Measurements from ENCODE around the gene SVIL.
"Not testable (repeated sequence)": the region's sequence is repeated elsewhere in the genome, so short reads cannot be mapped to it uniquely, and the experiment has no call there.

SVIL gene

DNA sequence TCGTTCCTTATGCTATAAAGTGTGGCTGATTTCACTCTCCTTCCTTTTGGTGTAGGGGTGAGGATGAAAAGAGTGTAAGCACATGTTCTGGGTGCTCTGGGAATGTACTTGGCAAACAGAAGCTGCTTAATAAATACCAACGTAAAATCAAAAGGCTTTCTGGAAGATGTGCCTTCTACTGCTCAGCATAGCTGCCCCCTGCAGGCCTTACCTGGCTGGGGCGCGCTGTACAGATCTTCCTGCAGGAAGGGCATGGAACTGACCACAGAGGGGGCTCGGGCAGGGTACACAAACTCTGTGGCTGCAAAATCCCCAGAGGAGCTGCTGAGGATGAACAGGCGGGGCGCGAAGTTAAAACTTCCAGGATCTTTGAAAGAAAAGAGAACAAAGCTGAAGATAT lies 169.4 kb downstream of the SVIL start:
- H3K27me3 ChIP-seq (ENCODE audit: insufficient read depth, low read length), result no peaks in the 10 kb centered on the region
- no peaks in the 10 kb centered on the region for H3K36me3 ChIP-seq (ENCODE audit: insufficient read depth, low read length)
- no peaks in the 10 kb centered on the region for H3K4me1 ChIP-seq (ENCODE audit: insufficient read depth, low read length, severe bottlenecking)
- H3K9ac ChIP-seq (ENCODE audit: low read length), result no peak overlapping the region
- H3K9me3 ChIP-seq (ENCODE audit: low read length), result no peaks in the 10 kb centered on the region
- H3F3A ChIP-seq (ENCODE audit: insufficient read depth, low read length), result no peaks in the 10 kb centered on the region
- H3K27ac ChIP-seq (ENCODE audit: low read depth, low read length, poor library complexity, severe bottlenecking), result no peak overlapping the region
- no peaks in the 10 kb centered on the region for H3K9me2 ChIP-seq (ENCODE audit: low read depth, low read length)
- no peak overlapping the region for H3K4me2 ChIP-seq (ENCODE audit: low read length)
- H3K79me2 ChIP-seq (ENCODE audit: insufficient read depth, low read length), result no peaks in the 10 kb centered on the region
- H3K4me3 ChIP-seq (ENCODE audit: low read depth, low read length, poor library complexity, severe bottlenecking), result no peak overlapping the region
- H4K20me1 ChIP-seq (ENCODE audit: insufficient read depth, low read length), result no peaks in the 10 kb centered on the region
- TF ChIP-seq, protein P1, sequence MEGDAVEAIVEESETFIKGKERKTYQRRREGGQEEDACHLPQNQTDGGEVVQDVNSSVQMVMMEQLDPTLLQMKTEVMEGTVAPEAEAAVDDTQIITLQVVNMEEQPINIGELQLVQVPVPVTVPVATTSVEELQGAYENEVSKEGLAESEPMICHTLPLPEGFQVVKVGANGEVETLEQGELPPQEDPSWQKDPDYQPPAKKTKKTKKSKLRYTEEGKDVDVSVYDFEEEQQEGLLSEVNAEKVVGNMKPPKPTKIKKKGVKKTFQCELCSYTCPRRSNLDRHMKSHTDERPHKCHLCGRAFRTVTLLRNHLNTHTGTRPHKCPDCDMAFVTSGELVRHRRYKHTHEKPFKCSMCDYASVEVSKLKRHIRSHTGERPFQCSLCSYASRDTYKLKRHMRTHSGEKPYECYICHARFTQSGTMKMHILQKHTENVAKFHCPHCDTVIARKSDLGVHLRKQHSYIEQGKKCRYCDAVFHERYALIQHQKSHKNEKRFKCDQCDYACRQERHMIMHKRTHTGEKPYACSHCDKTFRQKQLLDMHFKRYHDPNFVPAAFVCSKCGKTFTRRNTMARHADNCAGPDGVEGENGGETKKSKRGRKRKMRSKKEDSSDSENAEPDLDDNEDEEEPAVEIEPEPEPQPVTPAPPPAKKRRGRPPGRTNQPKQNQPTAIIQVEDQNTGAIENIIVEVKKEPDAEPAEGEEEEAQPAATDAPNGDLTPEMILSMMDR (IDR thresholded peaks at IDR 0.05; ENCODE audit: low read length), result no peak
- TF ChIP-seq EZH2 (IDR thresholded peaks at IDR 0.05; ENCODE audit: borderline replicate concordance, low read length), result no peak
- no peak overlapping the region for H2AFZ ChIP-seq (ENCODE audit: low read length)

DNA sequence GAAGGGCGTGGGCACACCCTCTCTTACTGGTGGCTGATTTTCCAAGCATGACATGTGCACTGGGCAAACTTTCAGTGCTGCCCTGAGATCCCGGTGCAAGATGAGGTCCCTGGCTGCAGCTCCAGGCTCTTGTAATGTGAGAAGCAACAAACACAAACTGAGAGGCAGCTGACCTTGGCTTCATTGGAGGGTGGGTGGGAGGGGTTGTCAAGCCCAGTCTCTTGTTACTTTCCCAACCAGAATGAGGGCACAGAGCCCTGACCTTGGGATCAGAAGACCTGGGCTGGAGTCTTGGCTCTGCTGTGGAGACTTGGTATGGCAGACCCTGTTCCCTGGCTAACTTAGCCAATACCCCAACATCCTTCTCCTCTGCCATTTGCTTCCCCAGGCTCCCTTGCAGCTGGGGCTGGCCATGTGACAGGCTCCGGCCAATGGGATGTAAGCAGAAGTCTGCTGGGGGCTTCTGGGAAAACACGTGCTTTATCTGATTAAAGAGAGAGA lies 170.1 kb downstream of the SVIL start:
- H3K4me2 ChIP-seq (ENCODE audit: low read length); H3K9me2 ChIP-seq (ENCODE audit: low read depth, low read length); H2AFZ ChIP-seq (ENCODE audit: low read length); H3K27ac ChIP-seq (ENCODE audit: low read depth, low read length, poor library complexity, severe bottlenecking); H3K9ac ChIP-seq (ENCODE audit: low read length); H3K27me3 ChIP-seq (ENCODE audit: insufficient read depth, low read length); H3K9me3 ChIP-seq (ENCODE audit: low read length); H3K4me3 ChIP-seq (ENCODE audit: low read depth, low read length, poor library complexity, severe bottlenecking); H3K36me3 ChIP-seq (ENCODE audit: insufficient read depth, low read length); H3F3A ChIP-seq (ENCODE audit: insufficient read depth, low read length); H3K79me2 ChIP-seq (ENCODE audit: insufficient read depth, low read length); H3K4me1 ChIP-seq (ENCODE audit: insufficient read depth, low read length, severe bottlenecking); H4K20me1 ChIP-seq (ENCODE audit: insufficient read depth, low read length): not testable (repeated sequence)

DNA sequence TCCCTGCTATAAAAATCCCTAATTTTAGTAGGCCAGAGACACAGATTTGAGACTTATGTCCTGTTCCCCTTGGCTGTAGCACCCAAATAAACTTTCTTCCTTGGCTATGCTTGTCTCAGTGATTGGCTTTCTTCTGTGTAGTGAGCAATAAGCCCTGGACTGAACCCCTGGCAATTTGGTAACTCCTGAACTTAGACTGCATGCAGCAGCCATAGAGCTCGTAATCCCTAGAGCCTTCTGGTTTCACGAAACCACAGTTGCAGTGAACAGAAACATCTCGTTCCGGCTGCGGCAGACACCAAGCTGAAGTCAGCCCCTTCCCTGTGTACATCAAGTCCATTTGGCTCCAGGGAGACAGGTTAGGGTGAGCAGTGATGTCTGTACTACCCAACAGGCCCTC lies 173.7 kb downstream of the SVIL start:
- no peaks in the 10 kb centered on the region for H3K4me1 ChIP-seq (ENCODE audit: insufficient read depth, low read length, severe bottlenecking)
- H3K4me2 ChIP-seq (ENCODE audit: low read length), result no peak overlapping the region
- no peaks in the 10 kb centered on the region for H3K79me2 ChIP-seq (ENCODE audit: insufficient read depth, low read length)
- no peak overlapping the region for H3K27ac ChIP-seq (ENCODE audit: low read depth, low read length, poor library complexity, severe bottlenecking)
- no peak overlapping the region for H3K4me3 ChIP-seq (ENCODE audit: low read depth, low read length, poor library complexity, severe bottlenecking)
- H3K9me2 ChIP-seq (ENCODE audit: low read depth, low read length), result no peaks in the 10 kb centered on the region
- no peak for TF ChIP-seq EZH2 (IDR thresholded peaks at IDR 0.05; ENCODE audit: borderline replicate concordance, low read length)
- TF ChIP-seq, protein P1 (IDR thresholded peaks at IDR 0.05; ENCODE audit: low read length), result no peak
- no peak overlapping the region for H2AFZ ChIP-seq (ENCODE audit: low read length)
- H4K20me1 ChIP-seq (ENCODE audit: insufficient read depth, low read length), result no peaks in the 10 kb centered on the region
- H3F3A ChIP-seq (ENCODE audit: insufficient read depth, low read length), result no peaks in the 10 kb centered on the region
- no peaks in the 10 kb centered on the region for H3K27me3 ChIP-seq (ENCODE audit: insufficient read depth, low read length)
- no peaks in the 10 kb centered on the region for H3K36me3 ChIP-seq (ENCODE audit: insufficient read depth, low read length)
- no peaks in the 10 kb centered on the region for H3K9me3 ChIP-seq (ENCODE audit: low read length)
- no peak overlapping the region for H3K9ac ChIP-seq (ENCODE audit: low read length)

DNA sequence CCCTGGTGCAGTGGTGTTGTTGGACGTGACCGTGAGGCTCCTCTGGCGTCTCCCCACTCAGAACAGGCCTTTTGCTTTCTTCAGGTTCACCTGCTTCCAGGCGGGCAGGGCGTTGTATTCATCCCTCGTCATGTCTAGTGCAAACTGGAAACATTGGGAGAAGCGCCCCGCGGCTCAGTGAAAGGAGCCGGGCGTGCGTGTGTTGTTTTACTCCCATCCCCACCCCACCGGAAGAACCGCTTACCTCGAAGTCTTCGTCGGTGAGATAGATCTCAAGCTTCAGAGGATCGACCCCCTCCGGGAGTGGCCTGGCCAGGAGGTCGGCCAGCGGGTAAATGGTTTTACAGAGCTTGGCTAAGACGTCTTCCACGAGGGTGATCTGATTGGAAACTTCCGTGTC lies 176.6 kb downstream of the SVIL start:
- H4K20me1 ChIP-seq (ENCODE audit: insufficient read depth, low read length); H3K9ac ChIP-seq (ENCODE audit: low read length): not testable (repeated sequence)

More for the DNA sequence above, 176.6 kb downstream of the SVIL start:
- not testable (repeated sequence) for H2AFZ ChIP-seq (ENCODE audit: low read length); H3K9me2 ChIP-seq (ENCODE audit: low read depth, low read length); H3K36me3 ChIP-seq (ENCODE audit: insufficient read depth, low read length); H3F3A ChIP-seq (ENCODE audit: insufficient read depth, low read length); H3K4me1 ChIP-seq (ENCODE audit: insufficient read depth, low read length, severe bottlenecking); H3K27me3 ChIP-seq (ENCODE audit: insufficient read depth, low read length); H3K27ac ChIP-seq (ENCODE audit: low read depth, low read length, poor library complexity, severe bottlenecking); H3K9me3 ChIP-seq (ENCODE audit: low read length); H3K79me2 ChIP-seq (ENCODE audit: insufficient read depth, low read length); H3K4me3 ChIP-seq (ENCODE audit: low read depth, low read length, poor library complexity, severe bottlenecking); H3K4me2 ChIP-seq (ENCODE audit: low read length)

Measured in OCI-LY1 (cell line).